K562 (cell line): Measurements from ENCODE around the gene GINS1. TPM values are rescaled to one million over a fixed set of nuclear protein-coding genes. Genes with fewer than 3 reads are reported as not detected.

ENCODE experiments used
- ATAC-seq: fragments of 200-7000 bp; cut with Tn5 transposase; 3 replicates; pipeline ENCODE4 v1.9.1; 2020; ENCODE audit warnings: moderate library complexity
- BruUV-seq: library from RNA; stranded (reverse); fragments of 400-500 nt; replicated peaks from 2 replicates; lab custom pipeline; 2021; lab: Mats Ljungman, UMichigan
- CTCF ChIA-PET: fragments of 300-600 bp; formaldehyde crosslinking; extraction: SDS; loops from one replicate; lab custom pipeline; 2021; ENCODE audit warnings: low intra/inter-chr PET ratio; lab: Yijun Ruan, JAX
- POLR2A ChIA-PET: fragments of 300-600, 350-650 bp; sonication (Branson Sonifier 250); formaldehyde crosslinking; extraction: SDS; loops from one replicate; lab custom pipeline; 2021; ENCODE audit warnings: antibody characterized with exemption, inconsistent platforms; lab: Yijun Ruan, JAX
- DNase-seq, 4 experiments: peaks; one replicate each; pipeline versions ENCODE4 v3.0.0 to v3.0.0-alpha.2; 2011 to 2018; ENCODE audit warnings: low spot score in 3 of 4, mixed read lengths in 3 of 4; ENCODE audit errors: extremely low read depth in 1 of 4
- FAIRE-seq: peaks from 2 replicates; lab custom pipeline; 2011; peaks lifted over from hg19 to GRCh38; lab: Jason Lieb, UNC
- H2AFZ ChIP-seq: 2 replicates; pipeline ENCODE4 v1.6.0; 2011; ENCODE audit warnings: low read depth, low read length, control low read depth, inconsistent platforms
- H3K27ac ChIP-seq: fragments of 200-600 bp; 3 replicates; pipeline ENCODE4 v1.8.0; 2011; ENCODE audit warnings: low read depth, mild to moderate bottlenecking, control low read depth, inconsistent platforms, low read length, moderate library complexity, mixed read lengths; ENCODE audit errors: extremely low read depth
- H3K27me3 ChIP-seq, 2 experiments: fragments of 300-600 bp in 1 of 2; 2 replicates in 1 of 2; 3 replicates in 1 of 2; pipeline versions ENCODE4 v1.6.0 to v1.8.0; 2011; ENCODE audit warnings: inconsistent platforms in 2 of 2, low read length in 2 of 2, mild to moderate bottlenecking in 1 of 2, mixed read lengths in 1 of 2, moderate library complexity in 1 of 2; ENCODE audit not compliant: control insufficient read depth in 2 of 2, insufficient read depth in 2 of 2
- H3K36me3 ChIP-seq: fragments of 300-600 bp; 3 replicates; pipeline ENCODE4 v1.8.0; 2011; ENCODE audit warnings: mild to moderate bottlenecking, low read length, inconsistent platforms; ENCODE audit not compliant: control insufficient read depth, insufficient read depth
- H3K4me1 ChIP-seq, 2 experiments: fragments of 200-600 bp in 1 of 2; replicated peaks in 1 of 2; 2 replicates in 1 of 2; 3 replicates in 1 of 2; pipeline versions ENCODE4 v1.5.1 to v1.8.0; 2011; ENCODE audit warnings: inconsistent platforms in 2 of 2, low read length in 2 of 2, mild to moderate bottlenecking in 1 of 2, mixed read lengths in 1 of 2, moderate library complexity in 1 of 2; ENCODE audit not compliant: control insufficient read depth in 2 of 2, insufficient read depth in 2 of 2
- H3K4me2 ChIP-seq: 2 replicates; pipeline ENCODE4 v1.6.1; 2011; ENCODE audit warnings: low read length, control low read depth, inconsistent platforms, mixed read lengths; ENCODE audit not compliant: insufficient read depth
- H3K4me3 ChIP-seq: fragments of 200-600 bp; sonication (generic), shearing (Covaris generic); 2 replicates; pipeline ENCODE4 v1.5.1; 2016; ENCODE audit warnings: control low read depth, inconsistent platforms
- H3K79me2 ChIP-seq: fragments of 200-600 bp; 3 replicates; pipeline ENCODE4 v1.8.0; 2011; ENCODE audit warnings: low read length, inconsistent platforms; ENCODE audit not compliant: control insufficient read depth, insufficient read depth
- H3K9ac ChIP-seq, 2 experiments: 2 replicates each; pipeline versions ENCODE4 v1.6.0 to v1.6.1; 2011; ENCODE audit warnings: low read depth in 2 of 2, low read length in 2 of 2, control low read depth in 1 of 2, inconsistent platforms in 1 of 2, mild to moderate bottlenecking in 1 of 2, mixed read lengths in 1 of 2; ENCODE audit not compliant: insufficient read depth in 1 of 2
- H3K9me1 ChIP-seq: one replicate; pipeline ENCODE4 v1.6.0; 2011; ENCODE audit warnings: inconsistent platforms, mild to moderate bottlenecking, low read length, moderate library complexity; ENCODE audit not compliant: control insufficient read depth, insufficient read depth
- H3K9me3 ChIP-seq: replicated peaks from 2 replicates; pipeline ENCODE4 v1.5.1; 2011; ENCODE audit warnings: low read depth, low read length, inconsistent platforms; ENCODE audit not compliant: control insufficient read depth, insufficient read depth
- H4K20me1 ChIP-seq: replicated peaks from 2 replicates; pipeline ENCODE4 v1.6.1; 2011; ENCODE audit warnings: low read length, inconsistent platforms, mixed read lengths; ENCODE audit not compliant: control insufficient read depth, insufficient read depth
- CXXC5 ChIP-seq: fragments of 250-450 bp; sonication (Bioruptor Pico); IDR thresholded peaks from 2 replicates; pipeline ENCODE4 v1.8.0; 2022; ENCODE audit warnings: inconsistent platforms, mild to moderate bottlenecking, moderate library complexity
- E2F8 ChIP-seq: fragments of 450-650 bp; IDR thresholded peaks from 2 replicates; pipeline ENCODE4 v1.7.1; 2018; ENCODE audit warnings: mild to moderate bottlenecking, low read depth; ENCODE audit not compliant: partially characterized antibody
- ETV5 ChIP-seq: sonication (generic); formaldehyde crosslinking; IDR thresholded peaks from 2 replicates; pipeline ENCODE4 v1.4.0; 2020; ENCODE audit warnings: low read depth, mild to moderate bottlenecking, missing genetic modification reagents
- SMAD2 ChIP-seq: fragments of 150-350 bp; IDR thresholded peaks from 2 replicates; pipeline ENCODE4 v1.6.1; 2014; ENCODE audit warnings: low read depth, mild to moderate bottlenecking, low read length
- SNAPC5 ChIP-seq: fragments of 250-450 bp; sonication (Bioruptor Pico); IDR thresholded peaks from 2 replicates; pipeline ENCODE4 v1.8.0; 2021; ENCODE audit warnings: moderate library complexity, mild to moderate bottlenecking, inconsistent platforms
- TEAD2 ChIP-seq: fragments of 450-650 bp; IDR thresholded peaks from 2 replicates; pipeline ENCODE4 v1.6.1; 2016; ENCODE audit warnings: missing genetic modification characterization, control low read depth, missing compliant biosample characterization
- TGIF2 ChIP-seq: sonication (generic); formaldehyde crosslinking; IDR thresholded peaks from 2 replicates; pipeline ENCODE4 v1.8.1; 2022; ENCODE audit warnings: mild to moderate bottlenecking, missing genetic modification reagents, moderate library complexity
- ZKSCAN3 ChIP-seq: fragments of 250-450 bp; sonication (Bioruptor Pico); IDR thresholded peaks from 2 replicates; pipeline ENCODE4 v1.4.0; 2020
- ZNF282 ChIP-seq: sonication (generic); formaldehyde crosslinking; IDR thresholded peaks from 2 replicates; pipeline ENCODE4 v1.8.1; 2023; ENCODE audit warnings: missing genetic modification reagents
- ZNF3 ChIP-seq: fragments of 250-450 bp; sonication (Bioruptor Pico); IDR thresholded peaks from 2 replicates; pipeline ENCODE4 v1.5.0; 2021; ENCODE audit warnings: mild to moderate bottlenecking, moderate library complexity
- WGBS: fragments of 100-300 bp; shearing (Covaris generic); methylation state at CpG from one replicate; pipeline ENCODE4 v1.1.6; 2016; ENCODE audit warnings: low coverage, mixed read lengths; ENCODE audit not compliant: insufficient coverage; ENCODE audit errors: missing lambda C conversion rate; 5-methylcytosine and 5-hydroxymethylcytosine counted together
- in situ Hi-C: fragments of 300-500 bp; cut with MboI; formaldehyde crosslinking; loops from 4 replicates; pipeline ENCODE4 v1.15.0; 2018; ENCODE audit warnings: inconsistent platforms, mixed read lengths
- intact Hi-C: fragments of 100-400 bp; cut with micrococcal nuclease; formaldehyde crosslinking; loops from 2 replicates; pipeline ENCODE4 v1.14.2; 2022
- polyA plus RNA-seq, 8 experiments: library from polyadenylated mRNA; depleted of rRNA in 4 of 8; stranded (reverse) in 5 of 8; unstranded in 3 of 8; fragments of >200 nt; fragmentation: Nextera tagmentation in 2 of 8; fragmentation: Illumina TruSeq in 1 of 8; extraction: Ambion mirVana in 2 of 8; extraction: Trizol in 1 of 8; gene quantifications; 2 replicates each; pipeline versions ENCODE4 v1.2.1 to v1.2.3, GENCODE V29; 2011 to 2014; ENCODE audit warnings: inconsistent platforms in 1 of 8, missing spikeins in 1 of 8
- total RNA-seq, 7 experiments: library from RNA; depleted of rRNA in 6 of 7; stranded (reverse); fragments of >200 nt in 6 of 7; fragmentation: Illumina TruSeq in 2 of 7; extraction: Trizol in 2 of 7; gene quantifications; 2 replicates each; pipeline versions ENCODE4 v1.2.1 to v1.2.3, GENCODE V29; 2011 to 2021; ENCODE audit warnings: low replicate concordance in 1 of 7

The GINS1 gene
- total and polyA plus RNA-seq, 9 of the 15 experiments (the other 6 are each of a cell fraction or from before 2014, with no cell fraction given) = 13.1 to 31.8 (median 24.1) TPM

GRCh38 chr20:25437153-25437581 lies 29.7 kb downstream of the GINS1 start:
- H3K4me1 ChIP-seq = no peaks in the 10 kb centered on the region
- 78% methylated on average over 4 of the region's 4 CpGs for WGBS
- no peaks in the 10 kb centered on the region for H3K79me2 ChIP-seq
- H3K9me3 ChIP-seq = no peaks in the 10 kb centered on the region
- TF ChIP-seq ZKSCAN3 (CRISPR knock-in tag) = no peak
- no peak for TF ChIP-seq ZNF282 (CRISPR knock-in tag)
- TF ChIP-seq CXXC5 = no peak
- no peak for TF ChIP-seq E2F8
- TF ChIP-seq TGIF2 (CRISPR knock-in tag) = no peak
- TF ChIP-seq TEAD2 = no peak
- no peak for TF ChIP-seq SMAD2
- no peak for TF ChIP-seq ETV5 (CRISPR knock-in tag)
- TF ChIP-seq ZNF3 (CRISPR knock-in tag) = no peak
- TF ChIP-seq SNAPC5 (CRISPR knock-in tag) = no peak
- in situ Hi-C loops (no loop called here), intact Hi-C loops (no loop called here)
- ChIA-PET POLR2A (no interaction called here), CTCF (no interaction called here)
- H3K4me2 ChIP-seq = no peak overlapping the region
- H4K20me1 ChIP-seq = no peaks in the 10 kb centered on the region
- no peaks in the 10 kb centered on the region for H3K9me1 ChIP-seq
- H3K27ac ChIP-seq = no peak overlapping the region
- FAIRE-seq (no peak), DNase-seq (no peak), ATAC-seq (no peak)
- no peaks in the 10 kb centered on the region for H3K27me3 ChIP-seq
- no peak overlapping the region for H3K4me3 ChIP-seq
- H3K9ac ChIP-seq = no peak overlapping the region
- H2AFZ ChIP-seq = no peak overlapping the region
- H3K36me3 ChIP-seq = peaks cover 56% of the 10 kb centered on the region; the same call in 1 of the 3 replicates
- no TSS peak for BruUV-seq
